ENCODE data around the gene PACS1.
"Not testable (repeated sequence)": the region's sequence is repeated elsewhere in the genome, so short reads cannot be mapped to it uniquely, and the experiment has no call there.

PACS1 gene

GRCh38 chr11:66264383-66264782, 194.3 kb downstream of the PACS1 start:
- DNase-seq = no peak

- no peak for DNase-seq
These were observed 194.8 kb downstream of the PACS1 start for GRCh38 chr11:66264914-66265313.

DNA sequence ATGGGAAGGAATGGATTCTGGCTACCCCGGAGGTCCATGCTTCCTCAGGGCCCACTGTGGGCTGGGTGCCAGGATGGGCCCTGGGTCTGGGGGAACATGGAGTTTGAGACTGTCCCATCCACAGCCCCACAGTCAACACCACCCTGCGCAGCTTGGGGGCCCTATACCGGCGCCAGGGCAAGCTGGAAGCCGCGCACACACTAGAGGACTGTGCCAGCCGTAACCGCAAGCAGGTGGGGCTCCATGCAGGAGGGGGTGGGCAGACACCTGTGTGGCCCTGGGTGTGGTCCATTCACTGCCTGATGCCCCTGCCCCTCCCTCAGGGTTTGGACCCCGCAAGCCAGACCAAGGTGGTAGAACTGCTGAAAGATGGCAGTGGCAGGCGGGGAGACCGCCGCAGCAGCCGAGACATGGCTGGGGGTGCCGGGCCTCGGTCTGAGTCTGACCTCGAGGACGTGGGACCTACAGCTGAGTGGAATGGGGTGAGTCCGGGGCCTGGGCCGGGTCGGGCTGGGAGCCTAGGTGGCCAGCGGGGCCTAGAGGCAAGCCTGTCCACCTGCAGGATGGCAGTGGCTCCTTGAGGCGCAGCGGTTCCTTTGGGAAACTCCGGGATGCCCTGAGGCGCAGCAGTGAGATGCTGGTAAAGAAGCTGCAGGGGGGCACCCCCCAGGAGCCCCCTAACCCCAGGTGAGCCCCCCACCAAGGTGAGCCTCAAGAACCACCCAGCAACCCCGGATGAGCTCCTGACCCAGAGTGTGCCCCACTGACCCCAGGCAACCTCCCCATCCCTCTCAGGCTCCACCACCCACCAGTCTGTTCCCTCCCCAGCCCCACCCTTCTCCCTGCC, 195.7 kb downstream of the PACS1 start:
- no peak for DNase-seq

- DNase-seq = no peak
These were observed 196.4 kb downstream of the PACS1 start for GRCh38 chr11:66266378-66267038.

GRCh38 chr11:66267039-66267378, 196.9 kb downstream of the PACS1 start:
- DNase-seq = no peak

GRCh38 chr11:66267379-66268243, 197.5 kb downstream of the PACS1 start:
- DNase-seq = peak; percentile 84

DNA sequence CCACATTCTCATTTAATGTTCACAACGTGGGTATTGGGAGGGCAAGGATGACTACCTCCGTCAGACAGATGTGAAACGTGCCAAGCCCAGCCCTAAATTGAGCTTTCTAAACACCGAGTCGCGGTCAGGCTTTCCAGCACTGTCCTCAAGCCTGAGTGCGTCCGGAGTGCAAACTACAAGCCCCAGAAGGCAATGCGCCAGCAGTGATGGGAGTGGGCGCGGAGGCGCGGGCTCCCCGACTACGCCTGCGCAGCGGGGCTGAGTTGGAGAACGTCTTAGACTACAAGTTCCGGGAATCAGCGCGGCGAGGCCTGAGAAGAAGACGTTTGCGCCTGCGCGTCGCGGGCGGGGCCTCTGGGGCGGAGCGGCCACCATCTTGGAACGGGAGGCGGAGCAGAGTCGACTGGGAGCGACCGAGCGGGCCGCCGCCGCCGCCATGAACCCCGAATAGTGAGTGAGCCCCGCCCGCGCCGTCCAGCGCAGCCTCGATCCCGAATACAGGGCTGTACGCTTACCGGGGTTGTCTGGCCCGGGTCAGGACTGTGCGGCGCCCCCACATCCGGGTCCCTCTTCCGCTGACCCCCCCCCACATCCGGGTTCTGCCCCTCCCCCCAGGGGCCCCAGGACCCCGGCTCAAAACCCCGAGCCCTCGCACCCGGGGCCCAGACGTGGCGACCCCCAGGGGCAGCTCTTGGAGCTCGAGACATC, 198.3 kb downstream of the PACS1 start, which contains the start of gene RAB1B:
RAB1B (plus strand) TSS at position 396 of the 708 bp plus-strand sequence; CDS start at position 437, 41 bp downstream.
- DNase-seq = peak; percentile 100

DNA sequence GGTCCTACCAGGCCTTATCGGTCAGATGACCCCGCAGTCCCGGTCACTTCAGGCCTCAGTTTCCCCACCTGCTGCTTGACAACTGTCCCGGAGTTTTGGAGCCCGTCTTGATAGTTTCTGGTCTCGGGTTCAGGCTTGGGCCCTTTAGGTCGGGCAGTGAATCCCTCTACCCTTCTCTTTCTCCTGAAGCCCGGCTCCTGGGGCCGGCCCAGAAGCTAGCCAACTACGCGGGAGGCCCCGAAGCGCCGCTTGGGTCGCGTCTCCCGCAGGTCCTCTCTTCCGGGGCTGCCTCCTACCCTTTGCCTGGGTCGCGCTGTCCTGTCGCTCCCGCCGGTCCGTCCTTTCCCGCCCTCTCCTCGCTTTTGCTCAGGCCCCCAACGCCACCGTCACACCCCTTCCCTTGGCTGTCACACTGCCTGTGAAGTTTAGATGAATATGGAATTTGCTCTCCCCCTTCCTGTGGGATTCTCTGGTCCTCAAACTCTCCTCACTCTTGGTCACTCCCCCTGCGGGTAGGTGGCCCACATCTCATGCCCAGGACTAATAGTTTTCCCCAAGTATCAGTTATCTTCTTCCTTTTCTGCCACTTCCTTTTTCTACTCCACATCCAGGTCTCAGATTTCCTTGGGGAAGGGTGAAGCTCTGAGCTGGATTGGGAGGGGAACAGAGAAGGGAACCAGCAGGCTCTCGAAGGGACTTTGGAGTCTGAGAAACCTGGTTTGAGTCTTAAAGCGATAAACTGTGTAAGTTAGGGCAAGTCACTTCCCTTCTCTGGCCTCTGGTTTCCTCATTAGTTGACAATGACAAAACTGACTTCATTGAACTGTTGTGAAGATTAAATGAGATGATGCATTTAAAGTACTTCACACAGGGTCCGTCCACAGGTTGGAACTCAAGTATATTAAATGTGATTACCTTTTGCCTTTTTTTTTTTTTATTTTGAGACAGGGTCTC, 199.2 kb downstream of the PACS1 start:
- DNase-seq = no peak

- no peak for DNase-seq
These were observed 201.7 kb downstream of the PACS1 start for GRCh38 chr11:66271816-66272215.

GRCh38 chr11:66272596-66272995, 202.5 kb downstream of the PACS1 start:
- DNase-seq = peak; percentile 55

GRCh38 chr11:66274219-66274618, 204.1 kb downstream of the PACS1 start:
- DNase-seq = no peak

DNA sequence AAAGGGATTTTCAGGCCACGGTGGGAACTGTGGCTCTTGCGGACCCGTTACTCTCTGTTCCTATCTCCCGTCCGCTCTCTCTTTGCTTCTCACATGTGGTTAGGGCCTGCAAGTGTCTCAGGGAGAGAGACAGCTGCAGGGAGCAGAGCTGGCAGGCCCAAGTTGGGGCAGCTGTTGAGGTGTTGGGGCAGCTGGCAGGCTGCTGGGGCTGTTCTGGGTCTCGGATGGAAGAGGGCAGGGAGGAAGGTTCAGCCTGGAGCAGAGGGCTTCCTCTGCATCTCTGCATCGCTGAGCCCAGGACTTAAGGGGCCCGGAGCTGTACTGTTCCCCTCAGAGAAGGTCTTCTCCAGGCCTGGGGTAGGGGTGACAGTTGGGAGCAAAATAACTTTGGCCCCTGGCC, 205.3 kb downstream of the PACS1 start:
- DNase-seq = no peak

GRCh38 chr11:66275984-66276612, 206.0 kb downstream of the PACS1 start:
- no peak for DNase-seq

GRCh38 chr11:66276619-66277018, 206.5 kb downstream of the PACS1 start:
- not testable (repeated sequence) for DNase-seq

DNA sequence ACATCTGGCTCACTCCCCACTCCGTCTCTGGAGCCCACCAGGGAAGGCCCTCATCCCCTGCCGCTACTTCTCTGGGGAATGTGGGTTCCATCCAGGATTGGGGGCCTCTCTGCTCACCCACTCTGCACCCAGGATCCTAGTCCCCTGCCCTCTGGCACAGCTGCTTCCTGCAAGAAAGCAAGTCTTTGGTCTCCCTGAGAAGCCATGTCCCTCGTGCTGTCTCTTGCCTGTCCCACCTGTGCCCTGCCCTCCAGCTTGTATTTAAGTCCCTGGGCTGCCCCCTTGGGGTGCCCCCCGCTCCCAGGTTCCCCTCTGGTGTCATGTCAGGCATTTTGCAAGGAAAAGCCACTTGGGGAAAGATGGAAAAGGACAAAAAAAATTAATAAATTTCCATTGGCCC, 207.0 kb downstream of the PACS1 start:
- DNase-seq = not testable (repeated sequence)

GRCh38 chr11:66277471-66278362, 207.6 kb downstream of the PACS1 start, which contains the start of gene CNIH2:
TSS of gene CNIH2 (plus strand) at chr11:66278175. CDS start at chr11:66278457, 282 bp downstream.
- DNase-seq = no peak

DNA sequence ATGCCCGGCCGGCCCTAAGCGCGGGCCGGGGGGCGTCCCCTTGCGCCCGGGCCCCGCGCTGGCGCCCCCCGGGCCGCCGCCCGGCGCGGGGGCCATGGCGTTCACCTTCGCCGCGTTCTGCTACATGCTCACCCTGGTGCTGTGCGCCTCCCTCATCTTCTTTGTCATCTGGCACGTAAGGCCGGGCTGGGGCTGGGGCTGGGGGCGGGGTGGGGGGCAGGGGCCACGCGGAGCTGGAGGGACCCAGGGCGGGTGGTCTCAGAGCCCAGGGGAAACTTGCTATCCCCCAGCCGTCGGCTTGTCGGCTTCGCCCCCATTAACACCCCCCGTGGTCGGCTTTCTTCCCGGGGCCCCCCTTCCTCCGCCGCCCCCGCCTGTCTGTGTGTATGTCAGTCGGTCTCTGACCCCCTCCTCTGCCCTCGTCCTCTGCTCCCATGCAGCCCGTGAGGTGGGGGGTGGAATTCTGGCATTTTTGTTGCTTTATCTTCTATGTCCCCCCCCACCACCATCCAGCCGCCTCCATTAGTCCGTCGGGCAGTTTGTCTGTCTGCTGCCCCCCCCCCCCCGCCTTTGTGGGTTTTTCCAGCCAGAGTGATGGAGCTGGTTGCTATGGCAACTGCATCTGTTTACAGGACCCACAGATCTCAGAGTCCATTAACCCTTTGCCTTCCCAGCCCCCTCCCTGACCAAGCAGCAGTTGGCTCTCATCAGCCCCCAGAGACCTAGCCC, 208.5 kb downstream of the PACS1 start:
- no peak for DNase-seq

GRCh38 chr11:66279092-66279734, 209.1 kb downstream of the PACS1 start:
- no peak for DNase-seq

Measured in activated gamma-delta T cell treated with Interleukin-2 at 50 U/mL for 16 hours (primary cell).